CD4-positive, alpha-beta T cell (primary cell): ENCODE data around the gene MSMP. TPM values are rescaled to one million over a fixed set of nuclear protein-coding genes. Genes with fewer than 3 reads are reported as not detected.

Experiments used
- ATAC-seq: fragments of 200-7000 bp; cut with Tn5 transposase; one replicate; pipeline ENCODE4 v1.10.0; 2022; ENCODE audit warnings: mild to moderate bottlenecking; ENCODE audit not compliant: poor library complexity
- CTCF ChIA-PET: fragments of 350-600 bp; sonication (Branson Sonifier 250); formaldehyde crosslinking; loops from one replicate; lab custom pipeline; 2021; ENCODE audit warnings: antibody characterized with exemption, inconsistent platforms; lab: Charles Lee
- POLR2A ChIA-PET: fragments of 350-600 bp; sonication (Branson Sonifier 250); formaldehyde crosslinking; loops from one replicate; lab custom pipeline; 2021; ENCODE audit warnings: antibody characterized with exemption, inconsistent platforms; lab: Charles Lee
- DNase-seq, 14 experiments: peaks; one replicate each; pipeline ENCODE4 v3.0.0-alpha.2; 2013 to 2020; ENCODE audit warnings: mixed read lengths in 2 of 14
- H3K27ac ChIP-seq, 2 donors: one replicate each; pipeline versions ENCODE4 v1.5.1 to v1.7.0; 2013; ENCODE audit warnings: low read length in 2 of 2, low read depth in 1 of 2, mild to moderate bottlenecking in 1 of 2
- H3K27me3 ChIP-seq, 2 experiments: 1 replicate in 1 of 2; 2 replicates in 1 of 2; pipeline versions ENCODE4 v1.6.1 to v1.7.0; 2013; ENCODE audit warnings: low read length in 2 of 2, control low read depth in 1 of 2, mild to moderate bottlenecking in 1 of 2, moderate library complexity in 1 of 2; ENCODE audit not compliant: insufficient read depth in 2 of 2, control insufficient read depth in 1 of 2
- H3K36me3 ChIP-seq: one replicate; pipeline ENCODE4 v1.6.1; 2013; ENCODE audit warnings: low read length, control low read depth; ENCODE audit not compliant: insufficient read depth
- H3K4me1 ChIP-seq: one replicate; pipeline ENCODE4 v1.6.1; 2013; ENCODE audit warnings: low read length, control low read depth; ENCODE audit not compliant: insufficient read depth
- H3K4me3 ChIP-seq: one replicate; pipeline ENCODE4 v1.5.1; 2013; ENCODE audit warnings: mild to moderate bottlenecking, low read length, moderate library complexity
- H3K9me3 ChIP-seq, 2 experiments: 1 replicate in 1 of 2; 2 replicates in 1 of 2; pipeline versions ENCODE4 v1.6.1 to v1.7.0; 2013; ENCODE audit warnings: low read length in 2 of 2, mild to moderate bottlenecking in 2 of 2, control low read depth in 1 of 2, moderate library complexity in 1 of 2; ENCODE audit not compliant: control insufficient read depth in 1 of 2, insufficient read depth in 1 of 2
- H3K27ac Mint-ChIP-seq: one replicate; pipeline ENCODE4 v1.8.0; 2020; ENCODE audit warnings: mixed read lengths
- H3K27me3 Mint-ChIP-seq: one replicate; pipeline ENCODE4 v1.8.0; 2021; ENCODE audit warnings: mixed read lengths
- H3K36me3 Mint-ChIP-seq: one replicate; pipeline ENCODE4 v1.8.0; 2021; ENCODE audit warnings: low read depth, mixed read lengths
- H3K4me1 Mint-ChIP-seq: one replicate; pipeline ENCODE4 v1.8.0; 2021; ENCODE audit warnings: low read depth, mixed read lengths
- H3K4me3 Mint-ChIP-seq: one replicate; pipeline ENCODE4 v1.8.0; 2020; ENCODE audit warnings: mild to moderate bottlenecking, mixed read lengths
- H3K9me3 Mint-ChIP-seq: one replicate; pipeline ENCODE4 v1.8.0; 2020; ENCODE audit warnings: mixed read lengths
- intact Hi-C, 2 experiments: fragments of 100-400 bp; cut with DNase I in 1 of 2; cut with micrococcal nuclease in 1 of 2; formaldehyde crosslinking; loops; one replicate each; pipeline versions ENCODE4 v1.15.1 to v1.9.0; 2023 to 2025; cut with DNase I, micrococcal nuclease
- total RNA-seq, 174 experiments: library from RNA in 2 of 174; stranded (reverse) in 2 of 174; gene quantifications; one replicate each; pipeline ENCODE4 v1.2.3 and lab custom pipeline; 2021 to 2026
- TF ChIP-seq, protein P1 (sequence below): fragments of 200-600 bp; IDR thresholded peaks from one replicate; pipeline ENCODE4 v1.8.0; 2022; ENCODE audit warnings: antibody characterized with exemption, mild to moderate bottlenecking

MSMP gene
- total RNA-seq, 2 experiments from 2014 or later, result not detected

DNA sequence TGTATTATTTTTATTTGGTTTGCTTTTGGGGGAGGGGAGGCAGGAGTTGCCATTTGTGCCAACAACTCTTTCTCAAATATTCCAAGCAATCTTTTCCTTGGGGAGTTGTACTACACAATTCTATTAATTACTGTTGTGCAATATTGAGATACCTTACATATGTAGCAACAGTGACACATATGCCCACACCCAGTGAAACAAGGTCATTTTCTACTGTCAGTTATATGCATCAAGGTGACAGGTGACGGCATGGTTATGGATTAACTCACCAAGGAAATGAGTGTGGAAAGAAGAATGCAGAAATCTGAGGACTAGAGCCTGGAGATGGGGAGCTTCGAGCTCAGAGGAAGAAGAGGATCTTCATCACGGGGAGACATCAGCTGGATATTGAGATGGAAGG, 17.9 kb upstream of the MSMP start:
- Histone ChIP-seq H3K27me3 (no peaks in the 10 kb centered on the region), H3K4me1 (peaks cover 4% of the 10 kb centered on the region), H3K36me3 (peaks cover 13% of the 10 kb centered on the region), H3K27ac (no peak overlapping the region), H3K9me3 (no peaks in the 10 kb centered on the region), H3K4me3 (no peak overlapping the region)
- H3K36me3 Mint-ChIP-seq, result peaks cover 7% of the 10 kb centered on the region
- ChIA-PET POLR2A (no interaction called here), CTCF (interaction anchor here (0.9 kb wide), 1 partner anchor 18 kb away, joined by 4 read pairs; no protein-coding TSS in a partner anchor)
- no peak for ATAC-seq
- no peak overlapping the region for H3K4me3 Mint-ChIP-seq
- no peak for DNase-seq
- no peak overlapping the region for H3K27ac Mint-ChIP-seq
- H3K4me1 Mint-ChIP-seq, result peaks cover 12% of the 10 kb centered on the region
- intact Hi-C loops, result no loop called here
- TF ChIP-seq, protein P1, sequence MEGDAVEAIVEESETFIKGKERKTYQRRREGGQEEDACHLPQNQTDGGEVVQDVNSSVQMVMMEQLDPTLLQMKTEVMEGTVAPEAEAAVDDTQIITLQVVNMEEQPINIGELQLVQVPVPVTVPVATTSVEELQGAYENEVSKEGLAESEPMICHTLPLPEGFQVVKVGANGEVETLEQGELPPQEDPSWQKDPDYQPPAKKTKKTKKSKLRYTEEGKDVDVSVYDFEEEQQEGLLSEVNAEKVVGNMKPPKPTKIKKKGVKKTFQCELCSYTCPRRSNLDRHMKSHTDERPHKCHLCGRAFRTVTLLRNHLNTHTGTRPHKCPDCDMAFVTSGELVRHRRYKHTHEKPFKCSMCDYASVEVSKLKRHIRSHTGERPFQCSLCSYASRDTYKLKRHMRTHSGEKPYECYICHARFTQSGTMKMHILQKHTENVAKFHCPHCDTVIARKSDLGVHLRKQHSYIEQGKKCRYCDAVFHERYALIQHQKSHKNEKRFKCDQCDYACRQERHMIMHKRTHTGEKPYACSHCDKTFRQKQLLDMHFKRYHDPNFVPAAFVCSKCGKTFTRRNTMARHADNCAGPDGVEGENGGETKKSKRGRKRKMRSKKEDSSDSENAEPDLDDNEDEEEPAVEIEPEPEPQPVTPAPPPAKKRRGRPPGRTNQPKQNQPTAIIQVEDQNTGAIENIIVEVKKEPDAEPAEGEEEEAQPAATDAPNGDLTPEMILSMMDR, result no peak
- H3K27me3 Mint-ChIP-seq, result no peaks in the 10 kb centered on the region
- H3K9me3 Mint-ChIP-seq, result no peaks in the 10 kb centered on the region

DNA sequence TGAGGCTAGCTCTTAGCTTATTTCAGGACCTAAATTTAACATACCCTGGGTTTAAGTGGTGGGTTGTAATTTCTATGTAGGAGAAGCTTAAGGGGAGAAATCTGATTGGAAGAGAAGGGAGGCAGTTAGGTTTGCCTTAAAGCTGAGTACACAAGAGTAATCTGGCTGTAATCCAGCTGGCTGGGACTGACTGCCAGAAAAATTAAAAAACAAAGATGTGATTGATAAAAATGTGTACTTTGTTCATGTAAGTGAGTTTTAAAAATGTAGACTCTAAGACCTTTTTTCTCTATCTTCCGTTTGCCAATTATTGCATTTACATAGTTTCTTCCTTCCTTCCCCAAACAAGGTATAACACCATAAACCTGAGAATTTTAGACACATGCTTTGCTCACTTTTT, 17.5 kb upstream of the MSMP start:
- no peak overlapping the region for H3K4me3 ChIP-seq
- no peak for DNase-seq
- TF ChIP-seq, protein P1, result no peak
- ATAC-seq, result no peak
- H3K4me1 Mint-ChIP-seq, result peaks cover 16% of the 10 kb centered on the region
- POLR2A ChIA-PET, result interaction anchor here (1.1 kb wide), 1 partner anchor 15 kb away, joined by 4 read pairs; no protein-coding TSS in a partner anchor
- CTCF ChIA-PET, result no interaction called here
- H3K27ac Mint-ChIP-seq, result no peak overlapping the region
- no peak overlapping the region for H3K4me3 Mint-ChIP-seq
- H3K36me3 ChIP-seq, result peaks cover 13% of the 10 kb centered on the region
- H3K9me3 ChIP-seq, result no peaks in the 10 kb centered on the region
- no peaks in the 10 kb centered on the region for H3K9me3 Mint-ChIP-seq
- no peaks in the 10 kb centered on the region for H3K27me3 Mint-ChIP-seq
- no peaks in the 10 kb centered on the region for H3K27me3 ChIP-seq
- intact Hi-C loops, result no loop called here
- H3K36me3 Mint-ChIP-seq, result peaks cover 7% of the 10 kb centered on the region
- no peak overlapping the region for H3K27ac ChIP-seq
- peaks cover 4% of the 10 kb centered on the region for H3K4me1 ChIP-seq

DNA sequence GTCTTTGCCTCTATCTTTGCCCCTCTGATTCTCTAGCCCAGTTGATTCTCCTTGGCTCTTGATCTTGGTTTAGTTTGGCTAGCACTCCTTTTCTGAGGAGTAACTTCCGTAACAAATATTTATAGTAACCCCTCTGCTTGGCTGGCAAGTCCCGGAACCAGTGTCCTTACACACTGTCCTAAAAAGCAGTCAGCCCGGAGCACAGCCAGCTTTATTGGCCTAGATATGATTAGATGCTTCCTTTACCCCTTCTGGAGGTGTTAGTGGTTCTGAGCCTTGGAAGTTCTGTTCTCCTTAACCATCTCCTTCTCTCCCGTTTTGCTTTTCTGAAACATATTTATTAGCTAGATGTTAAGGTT, 17.0 kb upstream of the MSMP start:
- Mint-ChIP-seq H3K36me3 (peaks cover 5% of the 10 kb centered on the region), H3K27ac (no peak overlapping the region), H3K4me1 (peaks cover 21% of the 10 kb centered on the region), H3K9me3 (no peaks in the 10 kb centered on the region), H3K27me3 (no peaks in the 10 kb centered on the region), H3K4me3 (no peak overlapping the region)
- Histone ChIP-seq H3K4me3 (no peak overlapping the region), H3K36me3 (peaks cover 13% of the 10 kb centered on the region), H3K9me3 (no peaks in the 10 kb centered on the region), H3K27me3 (no peaks in the 10 kb centered on the region), H3K27ac (no peak overlapping the region), H3K4me1 (peaks cover 4% of the 10 kb centered on the region)
- ChIA-PET POLR2A (interaction anchor here (1.1 kb wide), 1 partner anchor 15 kb away, joined by 4 read pairs; no protein-coding TSS in a partner anchor), CTCF (no interaction called here)
- intact Hi-C loops, result no loop called here
- no peak for DNase-seq
- TF ChIP-seq, protein P1, result no peak
- ATAC-seq, result no peak
